Glutamatergic neuron (in vitro differentiated cells): ENCODE measurements around the gene GORASP1. TPM values are rescaled to one million over a fixed set of nuclear protein-coding genes. Genes with fewer than 3 reads are reported as not detected.

Source experiments
- DNase-seq: peaks from one replicate; pipeline ENCODE4 v3.0.0; 2022
- H3K27ac Mint-ChIP-seq: one replicate; pipeline ENCODE4 v1.8.0; 2020; ENCODE audit warnings: mild to moderate bottlenecking, mixed read lengths, inconsistent platforms; ENCODE audit not compliant: unreplicated experiment
- H3K27me3 Mint-ChIP-seq: one replicate; pipeline ENCODE4 v1.8.0; 2020; ENCODE audit warnings: mild to moderate bottlenecking, moderate library complexity, mixed read lengths, inconsistent platforms; ENCODE audit not compliant: unreplicated experiment
- H3K36me3 Mint-ChIP-seq: one replicate; pipeline ENCODE4 v1.8.0; 2020; ENCODE audit warnings: mild to moderate bottlenecking, mixed read lengths, inconsistent platforms; ENCODE audit not compliant: unreplicated experiment
- H3K4me1 Mint-ChIP-seq: one replicate; pipeline ENCODE4 v1.8.0; 2020; ENCODE audit warnings: mild to moderate bottlenecking, low read depth, mixed read lengths, inconsistent platforms; ENCODE audit not compliant: unreplicated experiment
- H3K4me3 Mint-ChIP-seq: one replicate; pipeline ENCODE4 v1.8.0; 2020; ENCODE audit warnings: mild to moderate bottlenecking, mixed read lengths, inconsistent platforms; ENCODE audit not compliant: unreplicated experiment
- H3K9me3 Mint-ChIP-seq: one replicate; pipeline ENCODE4 v1.8.0; 2020; ENCODE audit warnings: mild to moderate bottlenecking, moderate library complexity, mixed read lengths, inconsistent platforms; ENCODE audit not compliant: unreplicated experiment
- CTCF ChIP-seq: fragments of 200-600 bp; sonication (generic); IDR thresholded peaks from one replicate; pipeline ENCODE4 v1.5.0; 2021; ENCODE audit not compliant: partially characterized antibody, unreplicated experiment
- total RNA-seq: library from RNA; stranded (reverse); fragmentation: NEBNext Ultra II Directional; extraction: Animal tissue kit (Norgen Biotek cat#: 25700); gene quantifications from one replicate; pipeline ENCODE4 v1.2.1, GENCODE V29; 2021; ENCODE audit not compliant: unreplicated experiment

The GORASP1 gene
- total RNA-seq, 1 donor from 2014 or later, result 44.6 TPM

GRCh38 chr3:39137991-39138803, 30.8 kb upstream of the GORASP1 start:
- H3K4me1 Mint-ChIP-seq, result peaks cover 3% of the 10 kb centered on the region
- no peaks in the 10 kb centered on the region for H3K36me3 Mint-ChIP-seq
- H3K27ac Mint-ChIP-seq, result no peak overlapping the region
- H3K4me3 Mint-ChIP-seq, result no peak overlapping the region
- TF ChIP-seq CTCF, result no peak
- no peak for DNase-seq
- H3K27me3 Mint-ChIP-seq, result peaks cover 1% of the 10 kb centered on the region
- peaks cover 1% of the 10 kb centered on the region for H3K9me3 Mint-ChIP-seq

- Mint-ChIP-seq H3K9me3 (peaks cover 1% of the 10 kb centered on the region), H3K36me3 (no peaks in the 10 kb centered on the region), H3K4me1 (peaks cover 3% of the 10 kb centered on the region), H3K4me3 (no peak overlapping the region), H3K27ac (no peak overlapping the region), H3K27me3 (peaks cover 1% of the 10 kb centered on the region)
- no peak for TF ChIP-seq CTCF
- DNase-seq, result no peak
These were observed 30.1 kb upstream of the GORASP1 start for GRCh38 chr3:39137435-39137936.

DNA sequence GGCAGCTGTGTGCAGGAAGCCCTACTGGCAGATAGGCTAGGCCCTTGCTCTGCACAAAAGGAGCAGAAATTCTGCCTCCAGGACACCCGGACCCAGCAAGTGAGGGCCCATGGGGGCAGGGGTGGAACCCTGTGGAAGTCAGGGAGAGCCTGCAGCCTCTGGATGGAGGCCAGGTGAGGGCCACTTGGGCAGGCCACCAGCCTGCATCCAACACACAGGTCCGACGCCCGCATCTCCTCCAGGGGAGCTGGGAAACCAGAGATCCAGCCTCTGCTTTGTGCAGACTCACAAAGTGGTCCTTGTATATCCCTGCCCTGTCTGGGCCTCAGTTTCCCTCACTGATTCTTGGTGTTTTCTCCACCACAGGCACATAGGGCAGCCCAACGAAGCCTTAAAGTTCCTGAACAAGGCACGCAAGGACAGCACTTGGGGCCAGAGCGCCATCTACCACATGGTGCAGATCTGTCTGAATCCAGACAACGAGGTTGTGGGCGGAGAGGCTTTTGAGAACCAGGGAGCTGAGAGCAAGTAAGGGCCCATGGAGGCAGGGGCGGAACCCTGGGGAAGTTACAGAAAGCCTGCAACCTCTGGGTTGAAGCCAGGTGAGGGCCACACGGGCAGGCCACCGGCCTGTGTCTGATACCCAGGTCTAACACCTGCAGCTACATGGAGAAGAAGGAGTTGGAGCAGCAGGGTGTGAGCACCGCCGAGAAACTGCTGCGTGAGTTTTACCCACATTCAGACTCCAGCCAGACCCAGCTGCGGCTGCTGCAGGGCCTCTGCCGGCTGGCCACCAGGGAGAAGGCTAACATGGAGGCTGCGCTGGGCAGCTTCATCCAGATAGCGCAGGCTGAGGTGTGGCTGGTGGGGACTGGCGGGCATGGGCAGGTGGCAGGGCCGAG, 29.4 kb upstream of the GORASP1 start:
- Mint-ChIP-seq H3K4me3 (no peak overlapping the region), H3K27me3 (peaks cover 1% of the 10 kb centered on the region), H3K4me1 (peaks cover 3% of the 10 kb centered on the region), H3K36me3 (no peaks in the 10 kb centered on the region), H3K9me3 (peaks cover 1% of the 10 kb centered on the region), H3K27ac (no peak overlapping the region)
- no peak for DNase-seq
- no peak for TF ChIP-seq CTCF

GRCh38 chr3:39135170-39135805, 27.9 kb upstream of the GORASP1 start:
- Mint-ChIP-seq H3K9me3 (peaks cover 1% of the 10 kb centered on the region), H3K36me3 (no peaks in the 10 kb centered on the region), H3K4me1 (no peaks in the 10 kb centered on the region), H3K27ac (no peak overlapping the region), H3K4me3 (no peak overlapping the region), H3K27me3 (peaks cover 1% of the 10 kb centered on the region)
- DNase-seq, result no peak
- no peak for TF ChIP-seq CTCF
